Inferior parietal cortex (tissue), 1 donor: ENCODE measurements around the gene TAS1R2.
"Not testable (repeated sequence)": the region's sequence is repeated elsewhere in the genome, so short reads cannot be mapped to it uniquely, and the experiment has no call there.

ENCODE experiments used
- DNase-seq: peaks from one replicate; pipeline ENCODE4 v3.0.0-alpha.2; 2016; ENCODE audit errors: extremely low spot score

The TAS1R2 gene

DNA sequence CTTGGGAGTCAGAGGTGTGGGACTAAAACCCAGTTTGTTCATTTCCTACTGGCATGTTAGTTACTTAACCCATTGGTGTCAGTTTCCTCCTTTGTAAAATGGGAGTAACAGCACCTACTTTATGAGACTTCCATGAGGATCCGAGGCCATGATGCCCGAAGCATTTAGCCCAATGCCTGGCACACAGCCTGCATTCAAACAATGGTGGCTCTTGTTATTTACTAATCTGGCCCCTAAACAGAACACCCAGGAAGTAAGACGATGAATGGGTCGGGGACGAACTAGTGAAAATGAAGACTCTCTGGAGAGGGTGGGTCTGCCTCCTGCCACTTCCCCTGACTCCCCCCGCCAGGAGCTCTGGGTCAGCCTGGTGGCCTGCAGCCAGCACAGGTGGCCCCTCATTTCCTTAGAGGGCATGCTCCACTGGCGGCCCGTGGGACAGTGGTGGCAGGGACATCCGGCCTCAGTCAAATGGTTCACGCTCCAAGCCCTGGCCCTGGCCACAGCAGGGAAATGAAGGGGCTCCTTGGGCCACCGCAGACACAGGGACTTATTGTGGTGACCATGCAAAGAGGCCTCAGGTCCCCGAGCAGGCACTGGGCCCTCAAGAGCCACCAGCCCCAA lies 9.5 kb upstream of the TAS1R2 start:
- peak; percentile 7 for DNase-seq

DNA sequence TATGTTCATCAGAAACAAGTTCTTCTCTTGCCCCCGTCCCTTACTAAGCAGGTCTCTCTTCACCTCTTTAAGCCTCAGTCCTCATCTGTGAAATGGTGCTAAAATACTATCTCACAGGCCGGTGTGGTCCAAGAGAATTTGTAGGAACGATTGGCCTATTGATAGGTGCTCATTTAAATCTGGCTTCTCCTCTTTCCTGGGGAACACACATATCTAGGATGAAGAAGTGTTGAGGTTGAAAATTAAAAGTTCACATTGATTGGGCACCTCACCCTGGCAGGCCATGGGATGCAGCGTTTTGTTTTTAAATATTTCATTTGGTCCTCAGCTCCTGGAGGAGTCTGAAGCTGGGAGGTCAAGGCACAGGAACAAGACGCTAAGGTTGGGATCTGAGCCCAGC lies 8.9 kb upstream of the TAS1R2 start:
- no peak for DNase-seq

- DNase-seq, result no peak
These were observed 7.4 kb upstream of the TAS1R2 start for GRCh38 chr1:18866846-18867245.

DNA sequence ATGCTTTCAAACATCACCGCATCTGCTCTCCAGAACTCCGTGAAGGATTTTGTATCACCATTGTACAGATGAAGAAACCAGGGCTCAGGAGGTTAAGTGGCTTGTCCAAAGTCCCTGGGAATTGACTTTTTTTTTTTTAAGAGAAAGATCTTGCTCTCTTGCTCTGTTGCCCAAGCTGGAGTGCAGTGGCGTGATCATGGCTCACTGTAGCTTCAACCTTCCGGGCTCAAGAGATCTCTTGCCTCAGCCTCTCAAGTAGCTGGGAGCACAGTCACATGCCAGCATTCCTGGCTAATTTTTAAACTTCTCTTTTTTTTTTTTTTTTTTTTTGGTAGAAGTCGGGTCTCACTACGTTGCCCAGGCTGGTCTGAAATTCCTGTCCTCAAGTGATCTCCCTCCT lies 6.9 kb upstream of the TAS1R2 start:
- DNase-seq, result no peak

DNA sequence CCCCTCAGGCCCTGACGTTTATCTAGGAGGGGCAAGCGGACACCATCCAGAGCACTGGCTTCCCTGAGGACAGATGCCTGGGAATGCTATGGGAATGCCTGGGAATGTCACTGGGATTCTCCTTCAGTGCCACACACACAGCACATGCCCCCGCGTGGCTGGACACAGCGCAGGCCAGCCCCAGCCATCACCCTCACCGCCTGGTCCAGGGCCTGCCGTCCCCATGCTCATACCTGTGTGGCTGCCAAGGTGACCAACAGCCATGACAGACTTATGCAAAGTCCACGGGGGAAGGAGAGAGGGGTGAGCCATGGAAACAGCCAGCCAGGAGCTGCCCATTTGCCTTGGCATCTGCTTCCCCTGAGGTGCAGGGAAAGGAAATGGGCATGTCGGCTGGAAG lies 5.7 kb upstream of the TAS1R2 start:
- DNase-seq, result no peak

DNA sequence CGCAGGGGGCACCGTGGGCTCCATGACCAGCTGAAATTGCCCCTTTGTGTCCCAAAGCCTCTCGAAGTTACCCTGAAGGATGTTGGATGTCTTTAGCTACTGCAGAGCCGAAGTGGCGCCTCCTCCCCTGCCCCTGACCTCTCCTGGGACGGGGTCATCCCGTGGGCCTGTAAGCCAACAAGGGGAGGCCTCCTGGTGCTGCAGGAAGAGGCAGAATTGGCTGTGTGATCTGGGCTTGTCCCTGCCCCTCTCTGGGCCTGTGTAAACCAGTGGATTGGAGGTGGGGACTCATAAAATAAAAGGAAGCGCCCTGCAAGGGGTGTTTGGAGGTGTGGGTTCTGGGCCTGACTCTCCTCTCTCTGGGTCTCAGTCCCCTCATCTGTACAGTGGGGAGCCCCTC lies 2.1 kb upstream of the TAS1R2 start:
- no peak for DNase-seq

GRCh38 chr1:18861082-18861481 lies 1.6 kb upstream of the TAS1R2 start:
- DNase-seq, result no peak

DNA sequence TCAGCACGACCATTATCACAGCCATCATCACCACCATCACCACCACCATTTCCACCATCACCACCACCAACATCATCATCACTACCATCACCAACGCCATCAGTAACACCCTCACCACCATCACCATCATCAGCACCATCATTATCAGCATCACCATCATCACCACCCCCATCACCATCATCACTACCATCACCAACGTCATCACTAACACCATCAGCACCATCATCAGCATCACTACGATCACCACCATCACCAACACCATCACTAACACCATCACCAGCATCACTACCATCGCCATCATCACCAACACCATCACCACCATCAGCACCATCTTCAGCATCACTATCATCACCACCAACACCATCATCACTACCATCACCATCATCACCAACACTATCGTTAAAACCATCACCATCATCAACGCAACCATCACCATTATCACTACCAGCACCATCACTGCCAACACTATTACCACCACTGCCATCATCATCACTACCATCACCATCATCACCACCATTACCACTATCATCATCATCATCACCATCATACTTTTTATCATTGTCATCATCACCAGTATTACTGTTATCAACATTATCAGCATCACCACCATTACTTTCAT lies 1.3 kb downstream of the TAS1R2 start:
- no peak for DNase-seq

- no peak for DNase-seq
These were observed 3.0 kb downstream of the TAS1R2 start for GRCh38 chr1:18856435-18856834.

GRCh38 chr1:18855573-18855972 lies 3.9 kb downstream of the TAS1R2 start:
- DNase-seq, result no peak

DNA sequence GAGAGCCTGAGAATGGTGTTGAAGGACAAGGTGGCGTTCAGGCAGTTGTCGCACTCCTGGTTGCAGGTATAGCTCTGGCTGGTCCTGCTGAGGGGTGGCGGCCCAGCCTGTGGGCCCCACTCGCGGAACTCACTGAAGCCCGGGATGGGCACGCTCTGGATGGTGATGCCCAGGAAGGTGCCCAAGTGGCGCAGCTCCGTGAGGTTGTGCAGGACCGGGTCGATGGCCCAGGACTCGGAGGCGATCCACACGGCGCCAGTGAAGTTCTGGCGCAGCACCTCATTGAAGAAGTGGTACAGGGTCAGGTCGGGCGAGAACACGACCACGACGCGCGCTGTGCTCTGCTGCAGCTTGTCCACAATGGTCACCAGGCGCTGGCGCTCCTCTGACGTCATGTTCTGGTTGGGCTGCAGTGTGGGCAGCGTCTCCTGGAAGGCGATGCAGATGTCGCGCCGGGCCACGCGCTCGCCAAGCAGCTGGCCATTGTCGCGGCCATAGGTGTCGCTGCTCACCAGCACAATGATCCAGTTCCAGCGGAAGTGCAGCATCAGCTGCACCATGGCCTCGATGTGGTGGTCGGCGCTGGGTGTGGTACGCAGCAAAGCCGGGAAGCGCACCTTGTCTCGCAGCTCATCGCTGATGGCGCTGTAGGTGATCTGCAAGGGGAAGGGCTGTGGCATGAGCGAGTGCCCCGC lies 5.0 kb downstream of the TAS1R2 start:
- no peak for DNase-seq

DNA sequence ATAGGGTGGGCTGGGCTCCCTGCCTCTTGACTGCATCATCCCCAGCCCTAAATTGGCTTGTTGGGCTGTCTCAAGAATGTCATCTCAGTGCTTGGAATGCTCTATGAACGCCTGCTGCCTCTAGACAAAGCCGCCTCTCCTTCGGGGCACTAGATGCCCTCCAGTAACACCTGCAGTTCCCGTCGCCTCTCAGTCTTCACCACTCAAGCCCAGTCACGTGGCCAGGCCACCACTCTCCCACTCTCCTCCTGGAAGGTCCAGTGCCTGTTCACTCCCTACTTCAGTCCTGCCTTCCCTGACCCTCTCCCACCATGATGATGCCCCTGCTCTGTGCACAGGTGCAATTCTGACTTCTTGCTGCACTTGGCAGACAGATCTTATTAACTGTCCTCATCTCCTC lies 7.0 kb downstream of the TAS1R2 start:
- no peak for DNase-seq

DNA sequence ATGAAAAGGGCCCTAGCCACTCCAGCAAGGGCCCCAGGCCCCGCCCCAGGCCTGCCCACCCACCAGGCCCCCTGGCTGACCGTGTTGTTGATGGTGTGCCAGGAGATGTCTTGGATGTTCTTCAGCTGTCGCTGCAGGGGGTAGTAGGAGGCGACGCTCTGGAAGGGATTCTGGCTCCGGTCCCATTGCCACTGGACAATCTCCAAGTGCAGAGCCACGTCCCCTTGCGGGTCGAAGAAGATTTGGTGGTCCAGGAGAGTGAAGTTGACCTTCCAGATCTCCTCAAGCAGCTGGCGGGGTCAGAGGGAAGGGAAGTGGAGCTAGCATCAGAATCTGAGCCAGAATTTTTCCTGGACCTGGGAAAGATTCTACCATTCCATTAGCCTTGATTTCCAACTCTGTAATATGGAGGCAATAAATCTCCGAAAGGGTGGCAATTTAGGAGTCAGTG lies 10.2 kb downstream of the TAS1R2 start:
- no peak for DNase-seq

GRCh38 chr1:18847723-18848122 lies 11.7 kb downstream of the TAS1R2 start:
- not testable (repeated sequence) for DNase-seq

DNA sequence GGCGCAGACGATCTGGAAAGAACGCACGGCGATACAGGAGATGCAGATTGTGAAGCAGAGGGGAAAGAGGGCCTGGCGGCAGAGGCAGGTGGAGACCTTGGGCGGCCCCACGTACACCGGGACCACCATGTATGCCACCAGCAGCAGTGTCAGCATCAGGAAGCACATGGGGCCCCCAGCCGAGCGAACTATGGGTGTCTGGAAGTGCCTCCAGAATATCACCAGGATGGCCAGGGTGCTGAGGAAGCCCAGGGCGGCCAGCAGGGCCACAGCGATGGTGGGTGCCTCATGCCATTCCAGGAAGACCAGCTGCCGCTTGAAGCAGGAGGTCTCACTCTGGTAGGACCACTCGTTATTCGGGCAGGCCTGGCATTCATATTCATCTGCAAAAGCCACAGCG lies 19.3 kb downstream of the TAS1R2 start:
- no peak for DNase-seq

- DNase-seq, result no peak
These were observed 22.8 kb downstream of the TAS1R2 start for GRCh38 chr1:18836654-18837053.

DNA sequence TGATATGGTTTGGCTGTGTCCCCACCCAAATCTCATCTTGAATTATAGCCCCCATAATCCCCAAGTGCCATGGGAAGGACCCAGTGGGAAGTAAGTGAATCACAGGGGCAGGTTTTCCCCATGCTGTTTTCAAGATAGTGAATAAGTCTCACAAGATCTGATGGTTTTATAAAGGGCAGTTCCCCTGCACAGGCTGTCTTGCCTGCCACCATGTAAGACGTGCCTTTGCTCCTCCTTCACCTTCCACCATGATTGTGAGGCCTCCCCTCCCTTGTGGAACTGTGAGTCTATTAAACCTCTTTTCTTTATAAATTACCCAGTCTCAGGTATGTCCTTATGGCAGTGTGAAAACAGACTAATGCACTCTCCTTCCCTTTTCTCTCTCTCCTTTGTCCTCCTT lies 27.1 kb downstream of the TAS1R2 start:
- not testable (repeated sequence) for DNase-seq

- DNase-seq, result no peak
These were observed 27.8 kb downstream of the TAS1R2 start for GRCh38 chr1:18831656-18832055.

DNA sequence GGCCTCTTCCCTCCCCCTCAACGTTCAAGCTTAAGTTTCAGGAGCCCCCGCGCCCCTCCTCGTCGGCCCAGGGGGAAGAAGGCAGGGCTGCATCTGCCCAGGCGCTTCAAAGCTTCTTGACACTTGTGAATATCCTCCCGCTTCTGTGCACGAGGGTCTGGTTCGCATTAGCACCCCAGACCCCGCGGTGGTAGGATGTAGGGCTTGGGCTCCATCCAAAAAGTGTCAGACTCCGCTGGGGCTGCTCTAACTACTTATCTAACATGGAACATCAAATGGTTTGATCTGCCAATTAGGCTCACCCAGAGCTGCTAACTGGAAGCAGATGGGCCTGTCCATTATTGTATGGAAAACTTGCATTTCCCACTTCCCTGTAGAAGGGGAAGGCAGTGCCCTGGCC lies 28.9 kb downstream of the TAS1R2 start:
- DNase-seq, result no peak

DNA sequence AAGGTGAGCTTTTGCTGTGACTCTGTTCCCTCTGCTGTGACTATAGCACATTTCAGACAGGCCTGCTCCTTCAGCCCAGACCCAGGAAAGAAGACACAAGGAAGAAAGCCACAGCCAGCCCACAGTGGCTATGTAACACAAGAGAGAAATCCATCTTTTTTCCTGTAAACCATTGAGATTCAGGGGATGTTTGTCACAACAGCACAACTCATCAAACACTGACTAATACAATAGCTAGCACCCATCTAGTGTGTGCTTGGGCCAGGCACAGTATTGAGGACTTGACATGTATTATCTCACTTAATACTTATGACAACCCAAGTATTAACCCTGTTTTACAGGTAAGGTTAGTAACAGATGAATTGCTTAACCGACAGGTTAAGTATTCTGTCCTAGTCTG lies 29.8 kb downstream of the TAS1R2 start:
- no peak for DNase-seq

DNA sequence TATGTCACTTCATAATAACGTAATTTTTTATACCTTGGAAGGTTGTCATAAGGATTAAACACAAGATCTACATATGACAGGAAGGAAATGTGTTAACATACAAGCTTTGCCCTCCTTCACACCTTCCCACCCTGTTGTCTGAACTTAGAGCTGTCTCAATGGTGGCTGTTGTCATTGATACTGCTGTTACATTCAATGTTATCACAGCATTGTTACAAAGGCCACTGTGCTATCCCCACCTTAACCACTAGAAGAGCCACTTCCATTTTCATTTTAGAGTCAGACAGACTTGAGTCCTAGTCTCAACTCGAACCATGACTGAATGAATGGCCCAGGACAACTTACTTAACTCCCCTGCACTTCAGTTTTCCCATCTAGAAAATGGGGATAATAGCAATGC lies 31.2 kb downstream of the TAS1R2 start:
- DNase-seq, result no peak

DNA sequence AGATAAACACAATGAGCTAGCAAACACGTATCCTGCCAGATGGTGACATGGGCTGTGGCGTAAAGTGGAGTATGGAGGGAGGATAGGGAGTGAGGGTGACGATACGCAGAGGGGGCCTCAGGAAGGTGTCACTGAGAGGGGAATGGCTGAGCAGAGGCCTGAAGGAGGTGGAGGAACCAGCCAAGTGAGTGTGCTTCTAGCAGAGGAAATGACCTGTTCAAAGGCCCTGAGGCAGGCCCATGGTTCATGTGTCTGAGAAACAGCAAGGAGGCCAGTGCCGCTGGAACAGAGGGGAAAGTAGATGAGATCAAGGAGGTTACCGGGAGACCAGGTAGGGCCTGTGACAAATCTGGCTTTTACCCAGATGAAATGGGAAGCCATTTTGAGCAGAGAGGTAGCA lies 36.0 kb downstream of the TAS1R2 start:
- no peak for DNase-seq
